ENCODE measurements around the gene CD83. TPM values are rescaled to one million over a fixed set of nuclear protein-coding genes. Genes with fewer than 3 reads are reported as not detected.

The CD83 gene
- total RNA-seq, 2 experiments from 2014 or later: 15.0 to 26.2 TPM

- ChIA-PET CTCF (ENCODE audit: unreplicated experiment) (no interaction called here), POLR2A (interaction anchor here (0.5 to 1.0 kb wide), 3 partner anchors 12 to 1136 kb away, joined by 3 to 5 read pairs (median 3); no protein-coding TSS in a partner anchor)
- Histone ChIP-seq H3K4me1 (ENCODE audit: insufficient read depth, low read length, poor library complexity, severe bottlenecking) (peaks cover 11% of the 10 kb centered on the region), H3K27ac (ENCODE audit: low read depth, low read length, poor library complexity, severe bottlenecking) (no peak overlapping the region), H4K20me1 (ENCODE audit: insufficient read depth, low read length) (no peaks in the 10 kb centered on the region), H3K9me3 (ENCODE audit: low read length) (no peaks in the 10 kb centered on the region; the same call in 1 of the 2 replicates), H3K4me2 (ENCODE audit: low read length) (no peak overlapping the region), H3K79me2 (ENCODE audit: insufficient read depth, low read depth, low read length) (no peaks in the 10 kb centered on the region), H3K4me3 (ENCODE audit: low read depth, low read length, poor library complexity, severe bottlenecking) (no peak overlapping the region), H3K9me2 (ENCODE audit: insufficient read depth, low read length) (no peaks in the 10 kb centered on the region), H3K36me3 (ENCODE audit: insufficient read depth, low read length) (peaks cover 31% of the 10 kb centered on the region), H2AFZ (ENCODE audit: low read length) (no peak overlapping the region)
- intact Hi-C loops (cut with micrococcal nuclease; ENCODE audit: unreplicated experiment): no loop called here
- no TSS peak for BruUV-seq (replicated peaks)
- no peak for DNase-seq (ENCODE audit: low spot score)
- TF ChIP-seq CTCF (conservative IDR thresholded peaks at IDR 0.05; ENCODE audit: low read length) (no peak), EZH2phosphoT487 (IDR thresholded peaks at IDR 0.05; ENCODE audit: borderline replicate concordance, low read depth, low read length) (no peak)
These were observed 21.2 kb downstream of the CD83 start for GRCh38 chr6:14138701-14139215.

DNA sequence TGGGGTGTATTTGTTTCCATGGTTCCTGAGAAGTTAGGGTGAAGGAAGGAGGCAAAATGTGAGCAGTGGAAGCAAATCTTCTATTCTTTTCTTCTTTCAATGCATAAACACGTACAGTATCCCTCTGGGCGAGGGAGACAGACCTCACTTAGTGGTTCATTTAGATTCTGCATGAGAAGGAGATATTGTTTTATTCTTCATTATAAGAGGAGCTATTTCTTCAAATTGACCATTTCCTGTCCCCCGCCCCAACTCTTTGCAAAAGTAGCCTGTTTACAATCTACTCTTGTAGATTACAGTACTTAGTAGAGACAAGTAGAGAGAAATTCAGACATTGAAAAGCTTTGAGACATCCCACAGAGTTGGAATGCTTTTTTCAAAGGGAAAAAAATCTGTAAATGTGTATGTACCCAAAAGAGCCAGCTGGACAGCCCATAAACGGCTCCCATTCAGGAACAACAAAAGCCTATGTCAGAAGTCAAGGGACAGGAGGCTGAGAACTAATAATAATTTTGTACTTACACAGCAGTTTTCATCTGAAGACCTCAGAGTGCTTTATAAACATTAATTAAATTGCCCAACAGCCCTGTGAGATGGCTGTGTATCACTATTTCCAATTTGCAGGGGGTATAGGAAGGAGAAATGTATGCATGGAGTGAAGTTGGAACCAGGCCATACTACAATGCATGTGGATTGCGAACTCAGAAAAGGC is 23.9 kb downstream of the CD83 start:
- Histone ChIP-seq H4K20me1 (ENCODE audit: insufficient read depth, low read length) (no peaks in the 10 kb centered on the region), H2AFZ (ENCODE audit: low read length) (no peak overlapping the region), H3K4me2 (ENCODE audit: low read length) (no peak overlapping the region), H3K4me1 (ENCODE audit: insufficient read depth, low read length, poor library complexity, severe bottlenecking) (no peaks in the 10 kb centered on the region), H3K36me3 (ENCODE audit: insufficient read depth, low read length) (peaks cover 4% of the 10 kb centered on the region; the same call in 1 of the 2 replicates), H3K9me2 (ENCODE audit: insufficient read depth, low read length) (no peaks in the 10 kb centered on the region), H3K79me2 (ENCODE audit: insufficient read depth, low read depth, low read length) (no peaks in the 10 kb centered on the region), H3K9me3 (ENCODE audit: low read length) (no peaks in the 10 kb centered on the region), H3K4me3 (ENCODE audit: low read depth, low read length, poor library complexity, severe bottlenecking) (no peak overlapping the region), H3K27ac (ENCODE audit: low read depth, low read length, poor library complexity, severe bottlenecking) (no peak overlapping the region)
- TF ChIP-seq EZH2phosphoT487 (IDR thresholded peaks at IDR 0.05; ENCODE audit: borderline replicate concordance, low read depth, low read length) (no peak), CTCF (conservative IDR thresholded peaks at IDR 0.05; ENCODE audit: low read length) (no peak)
- no peak for DNase-seq (ENCODE audit: low spot score)
- intact Hi-C loops (cut with micrococcal nuclease; ENCODE audit: unreplicated experiment): no loop called here
- CTCF ChIA-PET (ENCODE audit: unreplicated experiment): interaction anchor here (0.6 to 1.5 kb wide), 2 partner anchors 13 to 118 kb away, joined by 3 to 4 read pairs; no protein-coding TSS in a partner anchor
- no TSS peak for BruUV-seq (replicated peaks)
- POLR2A ChIA-PET: no interaction called here

GRCh38 chr6:14142063-14142450 is 24.5 kb downstream of the CD83 start:
- Histone ChIP-seq H4K20me1 (ENCODE audit: insufficient read depth, low read length) (no peaks in the 10 kb centered on the region), H3K9me3 (ENCODE audit: low read length) (no peaks in the 10 kb centered on the region), H3K4me1 (ENCODE audit: insufficient read depth, low read length, poor library complexity, severe bottlenecking) (no peaks in the 10 kb centered on the region), H3K36me3 (ENCODE audit: insufficient read depth, low read length) (no peaks in the 10 kb centered on the region), H2AFZ (ENCODE audit: low read length) (no peak overlapping the region), H3K4me3 (ENCODE audit: low read depth, low read length, poor library complexity, severe bottlenecking) (no peak overlapping the region), H3K9me2 (ENCODE audit: insufficient read depth, low read length) (no peaks in the 10 kb centered on the region), H3K4me2 (ENCODE audit: low read length) (no peak overlapping the region), H3K27ac (ENCODE audit: low read depth, low read length, poor library complexity, severe bottlenecking) (no peak overlapping the region), H3K79me2 (ENCODE audit: insufficient read depth, low read depth, low read length) (no peaks in the 10 kb centered on the region)
- no TSS peak for BruUV-seq (replicated peaks)
- intact Hi-C loops (cut with micrococcal nuclease; ENCODE audit: unreplicated experiment): no loop called here
- POLR2A ChIA-PET: no interaction called here
- no peak for TF ChIP-seq EZH2phosphoT487 (IDR thresholded peaks at IDR 0.05; ENCODE audit: borderline replicate concordance, low read depth, low read length)
- no peak for TF ChIP-seq CTCF (conservative IDR thresholded peaks at IDR 0.05; ENCODE audit: low read length)
- no peak for DNase-seq (ENCODE audit: low spot score)
- CTCF ChIA-PET (ENCODE audit: unreplicated experiment): interaction anchor here (0.6 kb wide), 1 partner anchor 118 kb away, joined by 3 read pairs; no protein-coding TSS in a partner anchor

Data from OCI-LY7 (cell line).